ENCODE data around the gene PRR5L. TPM values are rescaled to one million over a fixed set of nuclear protein-coding genes. Genes with fewer than 3 reads are reported as not detected.
"Not testable (repeated sequence)": the region's sequence is repeated elsewhere in the genome, so short reads cannot be mapped to it uniquely, and the experiment has no call there.

The PRR5L gene
- total RNA-seq, 1 donor from 2014 or later = 3.0 TPM

DNA sequence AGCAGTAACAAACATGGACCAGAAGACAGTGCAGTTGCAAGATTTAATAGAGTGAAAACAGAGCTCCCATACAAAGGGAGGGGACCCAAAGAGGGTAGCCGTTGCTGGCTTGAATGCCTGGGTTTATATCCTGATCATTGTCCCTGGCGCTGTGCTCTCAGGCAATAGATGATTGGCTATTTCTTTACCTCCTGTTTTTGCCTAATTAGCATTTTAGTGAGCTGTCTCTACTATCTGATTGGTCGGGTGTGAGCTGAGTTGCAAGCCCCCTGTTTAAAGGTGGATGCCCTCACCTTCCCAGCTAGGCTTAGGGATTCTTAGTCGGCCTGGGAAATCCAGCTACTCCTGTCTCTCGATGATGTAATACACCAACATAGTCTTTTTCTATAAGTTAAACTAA lies 29.3 kb downstream of the PRR5L start:
- DNase-seq (ENCODE audit: low read depth in 2 of 2) = not testable (repeated sequence)

- no peak for DNase-seq (ENCODE audit: low read depth in 2 of 2)
Observed at GRCh38 chr11:36326524-36327419, 30.7 kb downstream of the PRR5L start.

DNA sequence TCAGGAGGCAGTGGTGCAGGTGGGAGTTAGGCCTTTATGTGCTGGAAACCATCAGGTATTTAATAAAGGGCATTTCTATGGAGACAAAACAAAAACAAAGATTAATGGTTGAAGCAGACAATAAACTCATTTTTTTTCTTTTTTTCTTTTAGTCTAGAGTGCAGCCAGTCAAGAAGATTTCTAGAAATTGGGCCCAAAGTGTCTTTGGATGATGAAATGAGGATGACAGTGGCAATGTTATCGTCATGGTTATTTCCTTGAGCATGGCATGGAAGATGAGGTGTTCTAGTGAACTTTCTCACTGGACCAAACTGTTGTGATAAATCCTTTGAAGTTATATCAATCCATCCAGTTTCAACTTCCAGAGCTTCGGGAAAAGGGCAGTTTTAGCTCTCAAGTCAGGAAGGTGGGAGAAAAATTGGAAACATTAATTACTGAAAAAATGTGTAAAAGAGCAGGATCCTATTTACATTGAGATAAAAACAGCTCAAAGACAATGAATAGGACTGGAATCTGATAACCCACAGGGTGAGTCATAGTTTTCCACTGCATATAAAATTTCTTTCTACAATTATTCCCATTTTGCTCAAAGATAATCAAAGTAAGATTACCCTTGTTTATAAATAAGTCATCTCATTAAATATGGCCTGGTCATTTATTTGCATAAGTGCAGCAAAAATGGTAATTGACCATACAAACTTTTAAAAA lies 33.0 kb downstream of the PRR5L start:
- DNase-seq (ENCODE audit: low read depth in 2 of 2) = peak; percentile 7 to 25

DNA sequence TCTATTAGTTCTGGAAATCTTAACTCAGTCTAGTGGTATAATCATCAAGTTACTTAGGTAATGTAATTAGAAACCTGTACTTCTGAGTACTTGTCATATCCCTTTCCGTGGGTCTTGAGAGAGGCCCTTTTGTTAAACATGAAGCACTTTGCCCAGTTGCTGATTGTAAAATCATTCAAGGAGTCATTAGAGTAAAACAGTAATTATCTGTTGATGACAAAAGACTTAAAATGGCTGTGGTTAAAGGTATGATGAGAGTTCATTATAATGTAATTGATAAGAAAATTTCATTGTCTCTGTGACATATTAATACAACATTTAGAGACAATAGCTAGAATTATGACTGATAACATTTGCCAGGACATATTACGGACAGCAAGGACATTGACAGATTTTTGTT lies 34.3 kb downstream of the PRR5L start:
- no peak for DNase-seq (ENCODE audit: low read depth in 2 of 2)

- DNase-seq (ENCODE audit: low read depth in 2 of 2) = no peak
Observed at GRCh38 chr11:36333468-36333867, 37.4 kb downstream of the PRR5L start.

DNA sequence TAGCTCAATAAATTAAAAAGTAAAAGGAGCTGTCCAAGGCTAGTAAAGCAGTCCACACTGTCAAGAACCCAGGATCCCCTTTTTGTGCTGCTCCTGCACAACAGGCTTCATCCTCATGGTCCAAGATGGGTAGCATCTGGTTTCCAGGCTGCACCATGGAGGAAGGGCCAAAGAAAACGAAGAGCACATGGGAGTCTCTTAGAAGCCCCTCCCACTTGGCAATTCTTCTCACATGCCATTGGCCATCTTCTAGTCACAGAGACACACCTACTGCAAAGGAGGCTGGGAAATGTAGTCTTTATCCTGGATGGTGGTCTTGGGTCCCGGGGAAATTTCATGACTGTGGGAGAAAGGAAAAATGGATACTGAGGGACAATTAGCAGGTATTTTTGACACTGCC lies 37.8 kb downstream of the PRR5L start:
- DNase-seq (ENCODE audit: low read depth in 2 of 2) = peak; percentile 29 to 40

DNA sequence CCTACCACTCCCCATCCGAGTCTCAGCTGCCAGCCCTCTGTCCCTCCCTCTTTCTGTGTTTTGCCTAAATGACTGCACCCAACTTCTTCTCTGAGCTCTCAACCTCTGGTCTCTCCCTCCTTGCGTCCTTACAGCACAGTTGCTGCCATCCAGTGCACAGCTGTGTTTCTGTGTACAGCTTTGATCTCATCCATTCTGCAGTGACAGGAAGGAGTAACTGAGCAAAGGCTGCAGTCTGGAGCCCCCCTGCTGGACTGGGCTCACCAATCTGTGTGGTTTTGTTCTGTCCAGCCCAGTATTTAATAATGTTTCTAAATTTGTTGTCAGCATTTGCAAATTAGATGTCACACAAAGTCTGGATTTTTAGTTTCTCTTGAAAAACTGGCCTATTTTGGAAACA lies 43.8 kb downstream of the PRR5L start:
- no peak for DNase-seq (ENCODE audit: low read depth in 2 of 2)

GRCh38 chr11:36340897-36341296 lies 44.8 kb downstream of the PRR5L start:
- DNase-seq (ENCODE audit: low read depth in 2 of 2) = no peak

DNA sequence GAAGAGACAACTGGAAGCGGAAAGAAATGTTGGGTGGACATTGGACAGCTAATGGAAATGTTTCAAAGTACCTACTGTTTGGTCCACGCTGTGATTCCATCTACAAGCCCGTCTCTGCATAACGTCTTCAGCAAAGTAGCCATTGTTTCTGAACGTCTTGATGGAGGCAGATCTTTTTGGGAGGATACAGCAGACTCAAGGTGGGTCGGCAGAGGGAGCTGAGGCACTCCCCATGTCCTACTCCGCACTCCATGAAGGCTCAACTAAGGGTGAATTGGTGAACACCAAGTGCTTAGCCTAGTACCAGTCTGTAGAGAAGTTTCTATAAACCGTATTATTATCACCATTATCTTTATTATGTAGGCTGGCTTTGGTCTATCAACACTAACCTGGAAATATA lies 45.8 kb downstream of the PRR5L start:
- DNase-seq (ENCODE audit: low read depth in 2 of 2) = no peak

- DNase-seq (ENCODE audit: low read depth in 2 of 2) = no peak
Observed at GRCh38 chr11:36342327-36342726, 46.2 kb downstream of the PRR5L start.

DNA sequence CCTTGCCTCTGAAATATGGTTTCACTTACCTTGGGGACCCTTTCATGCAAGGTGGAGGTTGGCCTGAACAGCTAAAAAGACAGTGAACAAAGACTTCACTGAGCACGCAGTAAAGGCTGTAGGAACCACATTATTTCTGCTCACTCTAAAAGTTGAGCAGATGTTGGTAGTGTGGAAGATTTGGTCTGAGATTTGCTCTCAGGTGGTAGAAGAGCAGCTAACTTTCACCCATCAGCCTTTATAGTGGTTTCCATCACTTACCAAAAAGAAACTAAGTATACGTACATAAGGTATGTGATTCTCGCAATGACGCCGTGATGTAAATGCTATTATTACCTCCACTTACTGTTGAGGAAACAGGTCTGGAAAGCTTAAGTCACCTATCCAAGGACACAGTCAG lies 47.3 kb downstream of the PRR5L start:
- DNase-seq (ENCODE audit: low read depth in 2 of 2) = no peak

- DNase-seq (ENCODE audit: low read depth in 2 of 2) = peak in 1 of 2 donors; percentile 25
Observed at GRCh38 chr11:36345084-36345511, 49.0 kb downstream of the PRR5L start.

- DNase-seq (ENCODE audit: low read depth in 2 of 2) = no peak
Observed at GRCh38 chr11:36345535-36346141, 49.5 kb downstream of the PRR5L start.

GRCh38 chr11:36346562-36347383 lies 50.7 kb downstream of the PRR5L start:
- no peak for DNase-seq (ENCODE audit: low read depth in 2 of 2)

- DNase-seq (ENCODE audit: low read depth in 2 of 2) = no peak
Observed at GRCh38 chr11:36347384-36347906, 51.4 kb downstream of the PRR5L start.

GRCh38 chr11:36349351-36350136 lies 53.5 kb downstream of the PRR5L start:
- peak; percentile 33 to 57 for DNase-seq (ENCODE audit: low read depth in 2 of 2)

GRCh38 chr11:36350137-36350513 lies 54.0 kb downstream of the PRR5L start:
- DNase-seq (ENCODE audit: low read depth in 2 of 2) = no peak

DNA sequence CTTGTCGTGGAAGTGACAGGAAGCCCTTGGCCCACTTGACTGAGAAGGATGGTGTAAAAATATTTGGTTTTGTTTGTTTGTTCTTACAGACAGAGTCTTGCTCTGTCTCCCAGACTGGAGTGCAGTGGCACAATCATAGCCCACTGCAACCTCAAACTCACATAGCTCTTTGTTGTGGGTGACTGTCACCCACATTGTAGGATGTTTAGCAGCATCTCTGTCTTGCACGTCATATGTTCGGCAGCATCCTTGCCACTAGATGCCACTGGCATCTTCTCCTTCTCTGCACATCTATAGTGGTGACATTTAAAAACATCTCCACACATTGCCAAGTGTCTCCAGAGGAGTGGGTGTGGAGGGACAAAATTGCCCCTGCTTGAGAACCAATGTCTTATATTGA lies 56.8 kb downstream of the PRR5L start:
- DNase-seq (ENCODE audit: low read depth in 2 of 2) = no peak

DNA sequence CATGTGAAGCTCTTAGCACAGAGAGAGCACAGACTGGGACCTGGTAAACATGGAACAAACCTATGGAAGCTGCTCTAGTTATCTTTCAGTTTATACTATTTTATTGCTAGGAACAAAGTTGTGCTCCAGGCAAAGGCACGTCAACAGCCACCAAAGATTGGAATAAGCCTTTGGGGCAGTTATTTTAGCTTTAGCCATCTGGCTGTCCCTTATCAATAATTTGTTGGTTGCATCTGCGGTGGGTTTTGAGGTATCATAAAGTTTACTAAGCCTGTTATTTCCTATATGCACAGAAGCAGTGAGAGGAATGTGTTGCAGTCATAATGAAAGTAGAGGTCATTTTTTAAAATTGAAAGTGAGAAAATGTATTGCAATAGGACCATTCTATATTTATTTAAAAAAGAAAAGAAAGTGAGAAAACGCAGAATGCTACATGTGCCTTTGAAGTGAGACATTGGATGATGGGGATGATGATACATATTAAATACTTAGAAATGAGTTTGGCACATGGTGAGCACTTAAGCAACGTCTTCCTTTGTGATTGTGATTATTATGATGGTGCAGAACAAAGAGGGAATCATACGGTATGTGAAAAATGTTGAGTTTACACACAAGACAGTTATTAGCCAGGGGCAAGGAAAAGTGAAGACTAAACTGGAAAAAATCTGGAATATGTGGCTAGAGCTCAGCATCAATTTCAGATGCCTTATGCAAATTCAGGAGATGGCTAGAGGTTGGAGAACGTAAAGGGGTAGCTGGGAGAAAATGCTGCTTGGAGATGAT lies 58.3 kb downstream of the PRR5L start:
- no peak for DNase-seq (ENCODE audit: low read depth in 2 of 2)

DNA sequence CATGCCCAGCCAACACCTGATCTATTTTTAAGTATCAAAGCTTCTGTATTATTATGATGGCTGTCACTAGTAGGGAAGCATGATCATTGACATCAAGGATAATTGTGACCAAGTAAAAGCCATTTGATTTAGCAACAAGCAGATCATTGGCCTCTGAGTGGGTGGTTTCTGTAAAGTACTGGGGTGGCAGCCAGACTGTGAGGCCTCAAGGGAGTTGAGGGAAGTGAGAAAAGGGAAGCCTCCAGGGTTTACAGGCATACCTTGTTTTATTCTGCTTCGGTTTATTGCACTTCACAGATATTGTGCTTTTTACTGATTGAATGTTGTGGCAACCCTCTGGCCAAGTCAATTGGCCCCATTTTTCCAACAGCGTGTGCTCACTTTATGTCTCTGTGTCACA lies 60.1 kb downstream of the PRR5L start:
- no peak for DNase-seq (ENCODE audit: low read depth in 2 of 2)
